Activated naive CD4-positive, alpha-beta T cell (primary cell): ENCODE measurements around the gene IGSF21.

Source experiments
- DNase-seq, 4 experiments: peaks; one replicate each; lab custom pipeline; 2025; lab: John Stamatoyannopoulos, UW

IGSF21 gene

GRCh38 chr1:18119289-18119688, 11.7 kb downstream of the IGSF21 start:
- DNase-seq: no peak

- DNase-seq: no peak
Measured at GRCh38 chr1:18119771-18120377, 12.3 kb downstream of the IGSF21 start.

- DNase-seq: no peak
Measured at GRCh38 chr1:18120638-18121037, 13.0 kb downstream of the IGSF21 start.

GRCh38 chr1:18121072-18121820, 13.6 kb downstream of the IGSF21 start:
- DNase-seq: no peak

GRCh38 chr1:18123467-18123992, 15.9 kb downstream of the IGSF21 start:
- no peak for DNase-seq

- DNase-seq: no peak
Measured at GRCh38 chr1:18124977-18125376, 17.4 kb downstream of the IGSF21 start.

- DNase-seq: no peak
Measured at GRCh38 chr1:18126616-18127015, 19.0 kb downstream of the IGSF21 start.

- DNase-seq: no peak
Measured at GRCh38 chr1:18128298-18128697, 20.7 kb downstream of the IGSF21 start.

- DNase-seq: no peak
Measured at GRCh38 chr1:18130356-18130755, 22.8 kb downstream of the IGSF21 start.

- no peak for DNase-seq
Measured at GRCh38 chr1:18132022-18132710, 24.6 kb downstream of the IGSF21 start.

- DNase-seq: no peak
Measured at GRCh38 chr1:18132711-18133541, 25.3 kb downstream of the IGSF21 start.

GRCh38 chr1:18134324-18135046, 26.9 kb downstream of the IGSF21 start:
- DNase-seq: no peak

GRCh38 chr1:18137759-18138345, 30.3 kb downstream of the IGSF21 start:
- DNase-seq: no peak

GRCh38 chr1:18139198-18139981, 31.8 kb downstream of the IGSF21 start:
- no peak for DNase-seq

- DNase-seq: no peak
Measured at GRCh38 chr1:18140411-18140810, 32.8 kb downstream of the IGSF21 start.

GRCh38 chr1:18141661-18142060, 34.1 kb downstream of the IGSF21 start:
- no peak for DNase-seq

GRCh38 chr1:18142471-18142870, 34.9 kb downstream of the IGSF21 start:
- no peak for DNase-seq

- DNase-seq: no peak
Measured at GRCh38 chr1:18142969-18143368, 35.4 kb downstream of the IGSF21 start.

GRCh38 chr1:18144062-18144461, 36.5 kb downstream of the IGSF21 start:
- DNase-seq: no peak
